Measurements from ENCODE around the gene MED27. TPM values are rescaled to one million over a fixed set of nuclear protein-coding genes. Genes with fewer than 3 reads are reported as not detected.

The MED27 gene
- total RNA-seq, 1 donor from 2014 or later, result 17.7 TPM

DNA sequence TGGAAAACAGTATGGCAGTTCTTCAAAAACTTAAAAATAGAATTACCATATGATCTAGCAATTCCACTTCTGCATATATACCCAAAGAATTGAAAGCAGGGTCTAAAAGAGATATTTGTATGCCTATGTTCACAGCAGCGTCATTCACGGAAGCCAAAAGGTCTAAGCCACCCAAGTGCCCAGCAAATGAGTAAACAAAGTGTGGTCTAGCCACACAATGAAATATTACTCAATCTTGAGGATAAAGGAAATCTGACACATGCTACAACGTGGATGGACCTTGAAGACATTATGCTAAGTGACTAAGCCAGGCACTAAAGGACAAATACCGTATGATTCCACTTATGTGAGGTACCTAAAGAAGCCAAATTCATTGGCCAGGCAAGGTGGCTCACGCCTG lies 11.1 kb upstream of the MED27 start:
- TF ChIP-seq, protein P1, sequence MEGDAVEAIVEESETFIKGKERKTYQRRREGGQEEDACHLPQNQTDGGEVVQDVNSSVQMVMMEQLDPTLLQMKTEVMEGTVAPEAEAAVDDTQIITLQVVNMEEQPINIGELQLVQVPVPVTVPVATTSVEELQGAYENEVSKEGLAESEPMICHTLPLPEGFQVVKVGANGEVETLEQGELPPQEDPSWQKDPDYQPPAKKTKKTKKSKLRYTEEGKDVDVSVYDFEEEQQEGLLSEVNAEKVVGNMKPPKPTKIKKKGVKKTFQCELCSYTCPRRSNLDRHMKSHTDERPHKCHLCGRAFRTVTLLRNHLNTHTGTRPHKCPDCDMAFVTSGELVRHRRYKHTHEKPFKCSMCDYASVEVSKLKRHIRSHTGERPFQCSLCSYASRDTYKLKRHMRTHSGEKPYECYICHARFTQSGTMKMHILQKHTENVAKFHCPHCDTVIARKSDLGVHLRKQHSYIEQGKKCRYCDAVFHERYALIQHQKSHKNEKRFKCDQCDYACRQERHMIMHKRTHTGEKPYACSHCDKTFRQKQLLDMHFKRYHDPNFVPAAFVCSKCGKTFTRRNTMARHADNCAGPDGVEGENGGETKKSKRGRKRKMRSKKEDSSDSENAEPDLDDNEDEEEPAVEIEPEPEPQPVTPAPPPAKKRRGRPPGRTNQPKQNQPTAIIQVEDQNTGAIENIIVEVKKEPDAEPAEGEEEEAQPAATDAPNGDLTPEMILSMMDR (IDR thresholded peaks at IDR 0.05), result no peak
- TF ChIP-seq POLR2AphosphoS5 (IDR thresholded peaks at IDR 0.05; ENCODE audit: insufficient read depth in 1 of 2, low read depth in 1 of 2) (no peak), POLR2A (IDR thresholded peaks at IDR 0.05) (no peak)
- H3K36me3 ChIP-seq, result no peaks in the 10 kb centered on the region
- H3K4me1 ChIP-seq, result no peaks in the 10 kb centered on the region
- H3K27me3 ChIP-seq, result no peaks in the 10 kb centered on the region
- no peak for DNase-seq (ENCODE audit: extremely low spot score in 2 of 2)
- intact Hi-C loops (cut with DNase I), result no loop called here
- no peak overlapping the region for H3K27ac ChIP-seq
- H3K4me3 ChIP-seq, result no peak overlapping the region
- H3K9me3 ChIP-seq, result no peaks in the 10 kb centered on the region

DNA sequence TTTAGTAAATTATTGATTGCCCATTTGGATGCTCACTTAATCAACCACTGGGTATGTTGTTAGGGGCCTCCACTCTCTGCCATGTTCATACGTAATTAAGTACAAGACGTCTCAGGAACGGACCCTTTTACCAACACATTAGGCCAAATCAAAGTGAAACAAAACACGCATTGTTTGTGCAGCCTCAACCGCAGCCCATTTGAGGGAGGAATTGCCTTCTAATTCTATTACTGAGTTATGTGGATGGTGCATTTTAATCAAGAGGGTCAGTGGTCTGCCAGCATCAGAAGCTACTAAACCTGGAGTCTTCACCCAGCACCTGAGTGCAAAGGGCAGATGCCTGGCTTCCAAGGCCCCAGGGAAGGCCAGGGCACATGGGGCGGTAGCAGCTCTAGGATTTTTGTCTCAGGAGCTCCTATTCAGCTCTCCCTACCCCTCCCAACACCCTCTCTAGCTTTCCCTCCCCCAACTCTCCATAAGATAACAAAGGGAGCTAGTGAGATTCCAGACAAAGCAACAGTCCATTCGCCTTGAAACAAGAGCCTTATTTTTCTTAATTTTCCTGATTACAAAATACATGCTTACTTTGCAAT lies 7.9 kb upstream of the MED27 start:
- DNase-seq (ENCODE audit: extremely low spot score in 2 of 2), result no peak
- H3K27ac ChIP-seq, result no peak overlapping the region
- H3K9me3 ChIP-seq, result no peaks in the 10 kb centered on the region
- no peaks in the 10 kb centered on the region for H3K4me1 ChIP-seq
- TF ChIP-seq POLR2A (IDR thresholded peaks at IDR 0.05) (no peak), POLR2AphosphoS5 (IDR thresholded peaks at IDR 0.05; ENCODE audit: insufficient read depth in 1 of 2, low read depth in 1 of 2) (no peak)
- TF ChIP-seq, protein P1 (IDR thresholded peaks at IDR 0.05), result no peak
- no peak overlapping the region for H3K4me3 ChIP-seq
- no peaks in the 10 kb centered on the region for H3K27me3 ChIP-seq
- no peaks in the 10 kb centered on the region for H3K36me3 ChIP-seq
- intact Hi-C loops (cut with DNase I), result no loop called here

DNA sequence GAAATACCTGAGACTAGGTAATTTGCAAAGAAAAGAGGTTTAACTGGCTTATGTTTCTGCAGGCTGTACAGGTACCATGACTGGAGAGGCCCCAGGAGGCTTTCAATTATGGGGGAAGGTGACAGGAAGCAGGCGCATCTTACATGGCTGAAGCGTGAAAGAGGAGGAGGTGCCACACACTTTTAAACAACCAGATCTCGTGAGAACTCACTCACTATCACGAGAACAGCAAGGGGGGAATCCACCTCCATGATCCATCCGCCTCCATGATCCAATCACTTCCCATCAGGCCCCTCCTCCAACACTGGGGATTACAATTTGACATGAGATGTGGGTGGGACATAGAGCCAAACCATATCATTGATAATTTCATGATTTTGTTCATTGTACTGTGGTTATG lies 2.5 kb upstream of the MED27 start:
- DNase-seq (ENCODE audit: extremely low spot score in 2 of 2), result no peak
- TF ChIP-seq POLR2AphosphoS5 (IDR thresholded peaks at IDR 0.05; ENCODE audit: insufficient read depth in 1 of 2, low read depth in 1 of 2) (no peak), POLR2A (IDR thresholded peaks at IDR 0.05) (no peak)
- TF ChIP-seq, protein P1 (IDR thresholded peaks at IDR 0.05), result no peak
- Histone ChIP-seq H3K36me3 (peaks cover 0 to 2% of the 10 kb centered on the region in 2 donors), H3K4me1 (peaks cover 26% of the 10 kb centered on the region), H3K27me3 (no peaks in the 10 kb centered on the region), H3K4me3 (no peak overlapping the region), H3K9me3 (no peaks in the 10 kb centered on the region), H3K27ac (no peak overlapping the region)
- intact Hi-C loops (cut with DNase I), result no loop called here

DNA sequence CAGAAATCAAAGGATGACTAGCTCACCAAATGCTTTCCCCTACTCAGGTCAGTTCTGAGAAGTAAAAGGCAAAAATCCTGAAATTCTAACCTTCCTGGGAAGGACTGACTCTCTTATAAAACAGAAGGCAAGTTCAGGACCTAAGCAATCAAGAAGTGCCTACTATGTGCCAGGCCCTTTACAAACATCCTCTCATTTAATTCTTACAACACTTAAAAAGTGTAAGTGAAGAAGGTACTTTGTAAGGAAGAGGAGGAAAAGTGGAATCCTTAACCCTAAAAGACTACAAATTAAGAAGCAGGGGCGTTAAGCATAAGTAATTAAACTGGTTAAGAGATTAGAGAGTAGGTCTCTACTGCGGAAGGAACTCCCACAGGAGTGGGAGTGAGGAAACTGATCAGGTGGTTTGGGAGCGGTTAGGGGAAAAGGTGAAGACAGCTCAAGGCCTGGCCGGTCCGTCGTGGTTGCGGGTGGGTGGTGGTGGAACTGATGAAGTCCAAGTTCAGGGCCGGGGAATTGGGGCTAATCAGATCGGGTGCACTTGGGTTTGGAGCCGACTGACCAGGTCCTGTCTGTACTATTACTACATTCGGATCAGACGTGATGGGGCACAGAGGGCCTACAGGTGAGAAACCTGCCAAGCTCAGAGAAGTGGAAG lies 839 bp downstream of the MED27 start:
- peaks cover 0 to 20% of the 10 kb centered on the region in 2 donors for H3K36me3 ChIP-seq
- H3K4me3 ChIP-seq, result peak overlapping the region; percentile 72 to 83
- no peaks in the 10 kb centered on the region for H3K9me3 ChIP-seq
- H3K4me1 ChIP-seq, result peaks cover 46% of the 10 kb centered on the region
- TF ChIP-seq, protein P1 (IDR thresholded peaks at IDR 0.05), result no peak
- TF ChIP-seq POLR2AphosphoS5 (IDR thresholded peaks at IDR 0.05; ENCODE audit: insufficient read depth in 1 of 2, low read depth in 1 of 2) (no peak), POLR2A (IDR thresholded peaks at IDR 0.05) (no peak)
- H3K27ac ChIP-seq, result peak overlapping the region; percentile 60
- intact Hi-C loops (cut with DNase I), result no loop called here
- no peak for DNase-seq (ENCODE audit: extremely low spot score in 2 of 2)
- no peaks in the 10 kb centered on the region for H3K27me3 ChIP-seq
